MCF 10A (cell line): ENCODE data around the gene PPFIBP2. TPM values are rescaled to one million over a fixed set of nuclear protein-coding genes. Genes with fewer than 3 reads are reported as not detected.

ENCODE experiments used
- BruUV-seq: library from RNA; stranded (reverse); fragments of 400-500 nt; replicated peaks from 2 replicates; lab custom pipeline; 2021; lab: Mats Ljungman, UMichigan
- CTCF ChIA-PET: fragments of 300-600 bp; sonication (Branson Sonifier 250); formaldehyde crosslinking; extraction: SDS; loops from one replicate; lab custom pipeline; 2021; ENCODE audit warnings: antibody characterized with exemption, inconsistent platforms; lab: Yijun Ruan, JAX
- POLR2A ChIA-PET: fragments of 300-600, 350-650 bp; sonication (Branson Sonifier 250); formaldehyde crosslinking; extraction: SDS; loops from one replicate; lab custom pipeline; 2020; ENCODE audit warnings: antibody characterized with exemption, inconsistent platforms; lab: Yijun Ruan, JAX
- DNase-seq: peaks from one replicate; pipeline ENCODE4 v3.0.0-alpha.2; 2018; ENCODE audit not compliant: unreplicated experiment
- H3K27ac Mint-ChIP-seq: one replicate; pipeline ENCODE4 v1.8.0; 2022; ENCODE audit warnings: mild to moderate bottlenecking, low read depth, mixed read lengths; ENCODE audit not compliant: unreplicated experiment
- H3K27me3 Mint-ChIP-seq: one replicate; pipeline ENCODE4 v1.8.0; 2022; ENCODE audit warnings: mixed read lengths; ENCODE audit not compliant: insufficient read depth, unreplicated experiment
- H3K36me3 Mint-ChIP-seq: one replicate; pipeline ENCODE4 v1.8.0; 2022; ENCODE audit warnings: mild to moderate bottlenecking, moderate library complexity, mixed read lengths; ENCODE audit not compliant: insufficient read depth, unreplicated experiment
- H3K4me1 Mint-ChIP-seq: one replicate; pipeline ENCODE4 v1.8.0; 2022; ENCODE audit warnings: mixed read lengths; ENCODE audit not compliant: insufficient read depth, unreplicated experiment
- H3K4me3 Mint-ChIP-seq: one replicate; pipeline ENCODE4 v1.8.0; 2022; ENCODE audit warnings: mild to moderate bottlenecking, moderate library complexity, mixed read lengths; ENCODE audit not compliant: unreplicated experiment
- H3K9me3 Mint-ChIP-seq: one replicate; pipeline ENCODE4 v1.8.0; 2022; ENCODE audit warnings: mixed read lengths; ENCODE audit not compliant: unreplicated experiment
- intact Hi-C: fragments of 100-400 bp; cut with micrococcal nuclease; formaldehyde crosslinking; loops from 2 replicates; pipeline ENCODE4 v1.14.1; 2022
- total RNA-seq: library from RNA; stranded (reverse); gene quantifications from 2 replicates; pipeline ENCODE4 v1.2.3, GENCODE V29; 2022
- TF ChIP-seq, protein P1 (sequence below): fragments of 200-600 bp; IDR thresholded peaks from one replicate; pipeline ENCODE4 v1.8.0; 2022; ENCODE audit warnings: antibody characterized with exemption, mild to moderate bottlenecking; ENCODE audit not compliant: unreplicated experiment

Gene PPFIBP2
- total RNA-seq, 1 experiment from 2014 or later = 3.5 TPM

DNA sequence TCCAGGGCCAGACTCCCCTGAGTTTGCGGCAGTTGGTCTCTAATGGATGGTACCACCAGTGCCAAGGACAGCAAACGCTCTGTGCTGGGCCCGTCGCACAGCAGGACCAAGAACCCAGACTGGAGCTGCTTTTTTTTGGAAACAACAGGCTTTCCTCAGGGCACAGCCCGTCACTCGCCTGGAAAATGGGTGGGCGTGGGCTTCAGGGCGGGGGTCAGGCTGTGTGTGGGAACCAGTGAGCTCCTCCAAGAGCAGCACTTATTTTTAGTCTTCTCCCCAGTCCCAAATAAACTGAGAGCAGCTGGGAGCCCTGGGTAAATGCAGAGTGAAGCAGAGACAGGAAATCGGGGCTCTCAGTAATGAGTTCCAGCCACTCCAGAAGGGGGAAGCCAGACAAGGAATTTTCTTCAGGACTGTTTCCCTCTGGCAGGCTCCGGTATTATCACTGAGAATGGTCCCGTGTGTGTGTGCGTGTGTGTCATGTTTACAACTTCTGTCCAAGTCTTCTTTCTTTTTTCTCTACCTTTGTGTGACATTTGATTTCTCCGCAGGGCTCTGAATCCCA, 63.0 kb downstream of the PPFIBP2 start:
- no peak for DNase-seq
- ChIA-PET CTCF (interaction anchor here (0.6 to 14.2 kb wide), 6 partner anchors 8 to 738 kb away, joined by 3 to 488 read pairs (median 8); no protein-coding TSS in a partner anchor), POLR2A (interaction anchor here (1.0 to 3.1 kb wide), 5 partner anchors 10 to 80 kb away, joined by 3 to 17 read pairs (median 5); no protein-coding TSS in a partner anchor)
- no peak overlapping the region for H3K27ac Mint-ChIP-seq
- H3K36me3 Mint-ChIP-seq = peaks cover 6% of the 10 kb centered on the region
- BruUV-seq = no TSS peak
- intact Hi-C loops = no loop called here
- peaks cover 50% of the 10 kb centered on the region for H3K4me1 Mint-ChIP-seq
- no peaks in the 10 kb centered on the region for H3K9me3 Mint-ChIP-seq
- no peaks in the 10 kb centered on the region for H3K27me3 Mint-ChIP-seq
- TF ChIP-seq, protein P1, sequence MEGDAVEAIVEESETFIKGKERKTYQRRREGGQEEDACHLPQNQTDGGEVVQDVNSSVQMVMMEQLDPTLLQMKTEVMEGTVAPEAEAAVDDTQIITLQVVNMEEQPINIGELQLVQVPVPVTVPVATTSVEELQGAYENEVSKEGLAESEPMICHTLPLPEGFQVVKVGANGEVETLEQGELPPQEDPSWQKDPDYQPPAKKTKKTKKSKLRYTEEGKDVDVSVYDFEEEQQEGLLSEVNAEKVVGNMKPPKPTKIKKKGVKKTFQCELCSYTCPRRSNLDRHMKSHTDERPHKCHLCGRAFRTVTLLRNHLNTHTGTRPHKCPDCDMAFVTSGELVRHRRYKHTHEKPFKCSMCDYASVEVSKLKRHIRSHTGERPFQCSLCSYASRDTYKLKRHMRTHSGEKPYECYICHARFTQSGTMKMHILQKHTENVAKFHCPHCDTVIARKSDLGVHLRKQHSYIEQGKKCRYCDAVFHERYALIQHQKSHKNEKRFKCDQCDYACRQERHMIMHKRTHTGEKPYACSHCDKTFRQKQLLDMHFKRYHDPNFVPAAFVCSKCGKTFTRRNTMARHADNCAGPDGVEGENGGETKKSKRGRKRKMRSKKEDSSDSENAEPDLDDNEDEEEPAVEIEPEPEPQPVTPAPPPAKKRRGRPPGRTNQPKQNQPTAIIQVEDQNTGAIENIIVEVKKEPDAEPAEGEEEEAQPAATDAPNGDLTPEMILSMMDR = no peak
- H3K4me3 Mint-ChIP-seq = no peak overlapping the region

DNA sequence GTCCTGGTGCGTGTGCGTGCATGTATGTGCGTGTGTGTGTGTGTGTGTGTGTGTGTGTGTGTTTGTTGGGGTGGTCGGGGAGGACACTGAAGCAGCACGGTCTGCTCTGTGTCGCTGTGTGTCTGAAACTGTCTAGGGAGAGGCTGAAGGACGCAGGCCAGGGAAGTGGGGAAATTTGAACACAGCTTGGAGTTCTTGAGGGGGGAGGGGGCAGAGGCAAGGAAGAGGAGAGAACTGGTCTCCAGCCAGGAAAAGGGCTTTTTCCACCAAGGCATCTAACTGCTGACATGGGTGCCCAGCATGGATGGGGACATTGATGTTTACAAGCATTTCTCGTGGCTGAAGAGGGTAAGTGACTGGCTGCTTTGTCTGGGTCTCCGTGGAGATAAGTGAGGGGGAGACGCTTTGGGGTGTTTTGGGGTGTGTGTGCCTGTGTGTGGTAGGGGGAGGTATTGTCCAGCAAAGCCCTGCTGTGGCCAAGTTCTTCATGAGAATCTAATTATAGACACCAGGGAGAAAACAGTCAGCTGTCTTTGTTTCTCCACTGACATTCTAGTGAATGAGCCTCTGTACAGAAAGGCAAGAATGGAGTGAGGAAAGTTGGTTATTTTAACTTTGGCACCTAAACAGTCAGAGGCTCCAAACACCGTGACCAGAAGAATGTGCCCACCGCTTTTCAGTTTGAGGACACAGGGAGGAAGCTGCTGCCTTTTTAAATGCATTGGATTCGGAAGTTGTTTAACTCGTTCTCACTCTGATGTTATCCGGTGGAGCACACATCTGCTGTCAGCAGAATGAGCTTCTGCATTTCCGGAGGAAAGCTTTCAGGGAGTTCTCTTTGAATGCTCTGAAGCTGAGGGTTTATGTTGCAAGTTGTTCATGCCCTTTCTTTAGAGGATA, 63.7 kb downstream of the PPFIBP2 start:
- H3K4me1 Mint-ChIP-seq = peaks cover 46% of the 10 kb centered on the region
- H3K36me3 Mint-ChIP-seq = peaks cover 6% of the 10 kb centered on the region
- TF ChIP-seq, protein P1 = no peak
- POLR2A ChIA-PET = interaction anchor here (1.0 to 2.0 kb wide), 3 partner anchors 15 to 79 kb away, joined by 3 to 5 read pairs (median 3); no protein-coding TSS in a partner anchor
- H3K9me3 Mint-ChIP-seq = no peaks in the 10 kb centered on the region
- intact Hi-C loops = no loop called here
- H3K27ac Mint-ChIP-seq = no peak overlapping the region
- no peaks in the 10 kb centered on the region for H3K27me3 Mint-ChIP-seq
- H3K4me3 Mint-ChIP-seq = no peak overlapping the region
- CTCF ChIA-PET = interaction anchor here (0.6 to 14.2 kb wide), 4 partner anchors 73 to 737 kb away, joined by 3 to 488 read pairs (median 4); no protein-coding TSS in a partner anchor
- no peak for DNase-seq
- BruUV-seq = no TSS peak

DNA sequence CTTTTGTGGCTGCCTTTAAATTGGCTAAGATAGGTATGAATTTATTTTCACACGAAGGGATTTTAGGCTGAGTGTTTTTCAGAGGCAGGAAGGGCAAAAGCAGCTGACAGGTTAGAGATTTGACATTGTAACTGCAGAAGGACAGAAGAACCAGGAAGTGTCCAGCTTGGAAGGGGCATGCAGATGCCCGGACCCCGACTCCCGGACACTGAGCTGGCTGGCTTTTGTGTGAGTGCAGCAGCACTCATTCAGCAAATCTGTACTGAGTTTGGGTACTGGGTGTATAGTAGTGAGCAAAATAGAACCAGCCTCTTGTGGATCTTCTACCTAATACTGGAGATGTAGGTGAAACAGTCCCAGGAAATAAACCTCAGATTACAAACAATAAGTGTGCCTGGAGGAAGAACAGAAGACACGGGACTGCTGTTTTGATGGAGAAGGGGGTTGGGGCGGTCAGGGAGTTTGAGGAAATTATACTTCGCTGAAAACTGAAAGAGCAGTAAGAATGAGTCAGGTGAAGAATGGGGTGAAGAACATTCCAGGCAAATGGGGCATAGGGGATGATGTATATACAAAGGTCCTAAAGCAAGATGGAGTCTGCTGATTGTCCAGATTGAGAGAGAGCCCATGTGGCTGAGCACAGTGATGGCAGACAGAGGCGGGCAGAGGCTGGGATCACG, 64.6 kb downstream of the PPFIBP2 start:
- Mint-ChIP-seq H3K36me3 (peaks cover 6% of the 10 kb centered on the region), H3K4me3 (no peak overlapping the region), H3K9me3 (no peaks in the 10 kb centered on the region), H3K4me1 (peaks cover 54% of the 10 kb centered on the region), H3K27ac (no peak overlapping the region), H3K27me3 (no peaks in the 10 kb centered on the region)
- intact Hi-C loops = no loop called here
- ChIA-PET CTCF (interaction anchor here (0.6 to 14.2 kb wide), 3 partner anchors 26 to 87 kb away, joined by 4 to 488 read pairs (median 4); no protein-coding TSS in a partner anchor), POLR2A (interaction anchor here (2.0 kb wide), 1 partner anchor 15 kb away, joined by 5 read pairs; no protein-coding TSS in a partner anchor)
- BruUV-seq = no TSS peak
- TF ChIP-seq, protein P1 = no peak
- DNase-seq = no peak
